Activated CD4-positive, alpha-beta T cell treated with anti-CD3 and anti-CD28 coated beads, Interleukin-10, Interleukin-2, amounts not matched to agents 100 ng/mL and 50 ng/mL, durations not matched to agents 16 hours and 8 hours (primary cell): ENCODE data around the gene PTOV1.
A peak's percentile ranks its signal among the peaks of the same experiment; 100 is the strongest.

Source experiments
- DNase-seq: peaks from one replicate; pipeline ENCODE4 v3.0.0-alpha.2; 2020

PTOV1 gene

GRCh38 chr19:49877020-49877878 is 26.3 kb downstream of the PTOV1 start, which contains the start of the genes AKT1S1 and TBC1D17:
Gene AKT1S1 (minus strand): TSS chr19:49877355. CDS start chr19:49873295, 4,060 bp downstream.
Gene TBC1D17 (plus strand): TSS chr19:49877702. CDS start chr19:49877724, 22 bp downstream.
- peak; percentile 99 for DNase-seq

GRCh38 chr19:49877879-49878743 is 27.2 kb downstream of the PTOV1 start:
- peak; percentile 99 for DNase-seq

- DNase-seq, result no peak
These were observed 27.7 kb downstream of the PTOV1 start for GRCh38 chr19:49878744-49879070.

- peak; percentile 56 for DNase-seq
These were observed 28.4 kb downstream of the PTOV1 start for GRCh38 chr19:49879243-49879963.

GRCh38 chr19:49880162-49880869 is 29.4 kb downstream of the PTOV1 start:
- DNase-seq, result no peak

- DNase-seq, result no peak
These were observed 30.2 kb downstream of the PTOV1 start for GRCh38 chr19:49881186-49881585.

- no peak for DNase-seq
These were observed 30.9 kb downstream of the PTOV1 start for GRCh38 chr19:49881672-49882394.

GRCh38 chr19:49882643-49883042 is 31.7 kb downstream of the PTOV1 start:
- DNase-seq, result no peak

GRCh38 chr19:49883094-49883493 is 32.1 kb downstream of the PTOV1 start:
- DNase-seq, result no peak

GRCh38 chr19:49884109-49884508 is 33.1 kb downstream of the PTOV1 start:
- no peak for DNase-seq

- no peak for DNase-seq
These were observed 33.8 kb downstream of the PTOV1 start for GRCh38 chr19:49884760-49885159.

- no peak for DNase-seq
These were observed 36.2 kb downstream of the PTOV1 start for GRCh38 chr19:49887037-49887664.

GRCh38 chr19:49887665-49888509 is 36.9 kb downstream of the PTOV1 start:
- no peak for DNase-seq

- DNase-seq, result no peak
These were observed 37.5 kb downstream of the PTOV1 start for GRCh38 chr19:49888510-49888824.

- DNase-seq, result no peak
These were observed 38.2 kb downstream of the PTOV1 start for GRCh38 chr19:49889038-49889686.

GRCh38 chr19:49889687-49890348 is 38.9 kb downstream of the PTOV1 start:
- DNase-seq, result peak; percentile 86

GRCh38 chr19:49890349-49891311 is 39.7 kb downstream of the PTOV1 start:
- DNase-seq, result peak; percentile 61

GRCh38 chr19:49891393-49891792 is 40.4 kb downstream of the PTOV1 start:
- no peak for DNase-seq
